ENCODE measurements around the gene TNS3. TPM values are rescaled to one million over a fixed set of nuclear protein-coding genes. Genes with fewer than 3 reads are reported as not detected.
A peak's percentile ranks its signal among the peaks of the same experiment; 100 is the strongest.
"Not testable (repeated sequence)": the region's sequence is repeated elsewhere in the genome, so short reads cannot be mapped to it uniquely, and the experiment has no call there.

Gene TNS3
- total RNA-seq, 1 experiment from 2014 or later = 143 TPM

GRCh38 chr7:47443049-47443448, 138.9 kb downstream of the TNS3 start:
- peaks cover 70% of the 10 kb centered on the region for H4K20me1 ChIP-seq (ENCODE audit: insufficient read depth)
- H3K27ac ChIP-seq = peak overlapping the region; percentile 48; the same call in 1 of the 2 replicates
- H3K36me3 ChIP-seq (ENCODE audit: low read depth) = peaks cover 30% of the 10 kb centered on the region
- peaks cover 81% of the 10 kb centered on the region for H3F3A ChIP-seq (ENCODE audit: insufficient read depth, low read depth)
- intact Hi-C loops (cut with micrococcal nuclease; ENCODE audit: unreplicated experiment) = loop anchor here (5.0 to 10.0 kb wide), 2 partner anchors 34 to 132 kb away; no protein-coding TSS in a partner anchor
- ChIA-PET POLR2A (ENCODE audit: unreplicated experiment) (no interaction called here), CTCF (no interaction called here)
- DNase-seq = no peak
- no TSS peak for BruUV-seq (replicated peaks)
- H2AFZ ChIP-seq = no peak overlapping the region
- H3K9me3 ChIP-seq (ENCODE audit: insufficient read depth, low read depth) = no peaks in the 10 kb centered on the region
- H3K79me2 ChIP-seq (ENCODE audit: low read depth) = peaks cover 97% of the 10 kb centered on the region
- TF ChIP-seq EZH2 (IDR thresholded peaks at IDR 0.05; ENCODE audit: low read depth) (no peak), CTCF (conservative IDR thresholded peaks at IDR 0.05) (no peak)
- H3K27me3 ChIP-seq (ENCODE audit: insufficient read depth, low read depth) = no peaks in the 10 kb centered on the region
- H3K4me2 ChIP-seq = peak overlapping the region; percentile 10; the same call in 1 of the 2 replicates
- H3K4me1 ChIP-seq (replicated peaks; ENCODE audit: insufficient read depth) = peaks cover 76% of the 10 kb centered on the region
- no peak overlapping the region for H3K4me3 ChIP-seq
- H3K9me2 ChIP-seq (ENCODE audit: insufficient read depth) = no peaks in the 10 kb centered on the region

GRCh38 chr7:47442605-47442865, 139.4 kb downstream of the TNS3 start:
- POLR2A ChIA-PET (ENCODE audit: unreplicated experiment) = no interaction called here
- H3K9me2 ChIP-seq (ENCODE audit: insufficient read depth) = no peaks in the 10 kb centered on the region
- H3K4me3 ChIP-seq = no peak overlapping the region
- peaks cover 25% of the 10 kb centered on the region for H3K36me3 ChIP-seq (ENCODE audit: low read depth)
- TF ChIP-seq CTCF (conservative IDR thresholded peaks at IDR 0.05) = no peak
- no peak for TF ChIP-seq EZH2 (IDR thresholded peaks at IDR 0.05; ENCODE audit: low read depth)
- intact Hi-C loops (cut with micrococcal nuclease; ENCODE audit: unreplicated experiment) = loop anchor here (5.0 to 10.0 kb wide), 2 partner anchors 35 to 132 kb away; no protein-coding TSS in a partner anchor
- H3K79me2 ChIP-seq (ENCODE audit: low read depth) = peaks cover 92% of the 10 kb centered on the region
- H3K27me3 ChIP-seq (ENCODE audit: insufficient read depth, low read depth) = no peaks in the 10 kb centered on the region
- H2AFZ ChIP-seq = no peak overlapping the region
- H3K27ac ChIP-seq = peak overlapping the region; percentile 48
- DNase-seq = no peak
- peaks cover 71% of the 10 kb centered on the region for H3K4me1 ChIP-seq (replicated peaks; ENCODE audit: insufficient read depth)
- H3K4me2 ChIP-seq = peak overlapping the region; percentile 24
- no TSS peak for BruUV-seq (replicated peaks)
- peaks cover 66% of the 10 kb centered on the region for H4K20me1 ChIP-seq (ENCODE audit: insufficient read depth)
- peaks cover 78% of the 10 kb centered on the region for H3F3A ChIP-seq (ENCODE audit: insufficient read depth, low read depth)
- CTCF ChIA-PET = no interaction called here
- no peaks in the 10 kb centered on the region for H3K9me3 ChIP-seq (ENCODE audit: insufficient read depth, low read depth)

GRCh38 chr7:47441796-47442604, 139.9 kb downstream of the TNS3 start:
- intact Hi-C loops (cut with micrococcal nuclease; ENCODE audit: unreplicated experiment) = loop anchor here (5.0 to 10.0 kb wide), 2 partner anchors 35 to 133 kb away; no protein-coding TSS in a partner anchor

GRCh38 chr7:47441048-47441447, 140.9 kb downstream of the TNS3 start:
- peak in 1 of 2 experiments; percentile 43 for DNase-seq
- peak overlapping the region; percentile 48 for H3K27ac ChIP-seq
- peaks cover 73% of the 10 kb centered on the region for H3F3A ChIP-seq (ENCODE audit: insufficient read depth, low read depth)
- H3K27me3 ChIP-seq (ENCODE audit: insufficient read depth, low read depth); H3K9me3 ChIP-seq (ENCODE audit: insufficient read depth, low read depth); BruUV-seq (replicated peaks); CTCF ChIA-PET; POLR2A ChIA-PET (ENCODE audit: unreplicated experiment); H3K4me3 ChIP-seq; H3K9me2 ChIP-seq (ENCODE audit: insufficient read depth); H2AFZ ChIP-seq: not testable (repeated sequence)
- H3K79me2 ChIP-seq (ENCODE audit: low read depth) = peaks cover 81% of the 10 kb centered on the region
- H3K4me1 ChIP-seq (replicated peaks; ENCODE audit: insufficient read depth) = peaks cover 56% of the 10 kb centered on the region
- peaks cover 35% of the 10 kb centered on the region for H3K36me3 ChIP-seq (ENCODE audit: low read depth)
- peak overlapping the region; percentile 43 for H3K4me2 ChIP-seq
- H4K20me1 ChIP-seq (ENCODE audit: insufficient read depth) = peaks cover 57% of the 10 kb centered on the region
- intact Hi-C loops (cut with micrococcal nuclease; ENCODE audit: unreplicated experiment) = loop anchor here (5.0 to 10.0 kb wide), 2 partner anchors 36 to 134 kb away; no protein-coding TSS in a partner anchor

More at GRCh38 chr7:47441796-47442604, 139.9 kb downstream of the TNS3 start:
- peaks cover 25% of the 10 kb centered on the region for H3K36me3 ChIP-seq (ENCODE audit: low read depth)
- ChIA-PET CTCF (no interaction called here), POLR2A (ENCODE audit: unreplicated experiment) (no interaction called here)
- H3K27me3 ChIP-seq (ENCODE audit: insufficient read depth, low read depth) = no peaks in the 10 kb centered on the region
- H4K20me1 ChIP-seq (ENCODE audit: insufficient read depth) = peaks cover 62% of the 10 kb centered on the region
- peak overlapping the region; percentile 24 for H3K4me2 ChIP-seq
- H3K79me2 ChIP-seq (ENCODE audit: low read depth) = peaks cover 86% of the 10 kb centered on the region
- no peak overlapping the region for H3K4me3 ChIP-seq
- BruUV-seq (replicated peaks) = no TSS peak
- H3K9me3 ChIP-seq (ENCODE audit: insufficient read depth, low read depth) = no peaks in the 10 kb centered on the region
- no peaks in the 10 kb centered on the region for H3K9me2 ChIP-seq (ENCODE audit: insufficient read depth)
- peak overlapping the region; percentile 48 for H3K27ac ChIP-seq
- peaks cover 66% of the 10 kb centered on the region for H3K4me1 ChIP-seq (replicated peaks; ENCODE audit: insufficient read depth)
- TF ChIP-seq EZH2 (IDR thresholded peaks at IDR 0.05; ENCODE audit: low read depth) (no peak), CTCF (conservative IDR thresholded peaks at IDR 0.05) (no peak)
- H3F3A ChIP-seq (ENCODE audit: insufficient read depth, low read depth) = peaks cover 73% of the 10 kb centered on the region
- DNase-seq = no peak
- H2AFZ ChIP-seq = no peak overlapping the region
